OCI-LY3 (cell line): Measurements from ENCODE around the gene NGEF.
A peak's percentile ranks its signal among the peaks of the same experiment; 100 is the strongest.

Experiments used
- H2AFZ ChIP-seq: fragments of 200-600, 300-600 bp; shearing (Covaris generic); 2 replicates; pipeline ENCODE4 v1.6.0; 2014; ENCODE audit warnings: antibody characterized with exemption, low read depth, low read length
- H3K27ac ChIP-seq: fragments of 200-600, 300-600 bp; sonication (generic); 2 replicates; pipeline ENCODE4 v1.5.1; 2014; ENCODE audit warnings: mild to moderate bottlenecking, low read length, moderate library complexity, mixed read lengths
- H3K27me3 ChIP-seq: fragments of 200-600, 300-600 bp; sonication (generic); 2 replicates; pipeline ENCODE4 v1.6.1; 2014; ENCODE audit warnings: low read depth, low read length, mixed read lengths
- H3K36me3 ChIP-seq: fragments of 200-600, 300-600 bp; sonication (generic); replicated peaks from 2 replicates; pipeline ENCODE3; 2014; ENCODE audit warnings: low read depth, low read length, mixed read lengths
- H3K4me1 ChIP-seq: fragments of 300-600, 200-600 bp; sonication (generic); 2 replicates; pipeline ENCODE4 v1.6.1; 2014; ENCODE audit warnings: low read length, mixed read lengths
- H3K4me2 ChIP-seq: fragments of 200-600, 300-600 bp; sonication (generic); 2 replicates; pipeline ENCODE4 v1.6.1; 2014; ENCODE audit warnings: low read length, mixed read lengths
- H3K4me3 ChIP-seq: fragments of 300-600, 200-600 bp; sonication (generic); 2 replicates; pipeline ENCODE4 v1.5.1; 2014; ENCODE audit warnings: antibody characterized with exemption, mild to moderate bottlenecking, low read length, moderate library complexity
- H3K79me2 ChIP-seq: fragments of 300-600, 200-600 bp; shearing (Covaris generic); 2 replicates; pipeline ENCODE4 v1.6.1; 2014; ENCODE audit warnings: mild to moderate bottlenecking, low read length, mixed read lengths
- H3K9ac ChIP-seq: fragments of 300-600, 200-600 bp; shearing (Covaris generic); 2 replicates; pipeline ENCODE4 v1.6.0; 2014; ENCODE audit warnings: mild to moderate bottlenecking, low read length, moderate library complexity
- H3K9me3 ChIP-seq: fragments of 200-600, 300-600 bp; shearing (Covaris generic); 2 replicates; pipeline ENCODE4 v1.6.1; 2014; ENCODE audit warnings: low read length, mixed read lengths; ENCODE audit not compliant: insufficient read depth
- H4K20me1 ChIP-seq: fragments of 200-600, 300-600 bp; sonication (generic); 2 replicates; pipeline ENCODE4 v1.6.1; 2016; ENCODE audit warnings: low read length, mixed read lengths; ENCODE audit not compliant: insufficient read depth
- CTCF ChIP-seq: fragments of 200-600, 300-600 bp; sonication (generic); IDR thresholded peaks from 2 replicates; pipeline ENCODE4 v1.5.1; 2014; ENCODE audit warnings: antibody characterized with exemption, low read length, low read depth
- EZH2phosphoT487 ChIP-seq: fragments of 200-600 bp; shearing (Covaris generic); IDR thresholded peaks from 2 replicates; pipeline ENCODE4 v1.6.1; 2018; ENCODE audit warnings: antibody characterized with exemption, mixed run types, low read depth

The NGEF gene

GRCh38 chr2:232878855-232879617 is 134.0 kb downstream of the NGEF start:
- H3K27ac ChIP-seq = no peak overlapping the region
- H4K20me1 ChIP-seq = no peaks in the 10 kb centered on the region
- H2AFZ ChIP-seq = no peak overlapping the region
- H3K27me3 ChIP-seq = no peaks in the 10 kb centered on the region
- TF ChIP-seq EZH2phosphoT487 = no peak
- TF ChIP-seq CTCF = no peak
- H3K9me3 ChIP-seq = no peaks in the 10 kb centered on the region
- H3K9ac ChIP-seq = no peak overlapping the region
- H3K4me1 ChIP-seq = peaks cover 16% of the 10 kb centered on the region
- H3K79me2 ChIP-seq = no peaks in the 10 kb centered on the region
- H3K36me3 ChIP-seq = no peaks in the 10 kb centered on the region
- H3K4me3 ChIP-seq = no peak overlapping the region
- no peak overlapping the region for H3K4me2 ChIP-seq

- Histone ChIP-seq H2AFZ (no peak overlapping the region), H4K20me1 (no peaks in the 10 kb centered on the region), H3K9me3 (no peaks in the 10 kb centered on the region), H3K36me3 (no peaks in the 10 kb centered on the region), H3K4me1 (peaks cover 16% of the 10 kb centered on the region), H3K4me3 (no peak overlapping the region), H3K27ac (no peak overlapping the region), H3K4me2 (peak overlapping the region; percentile 92; the same call in 1 of the 2 replicates), H3K79me2 (no peaks in the 10 kb centered on the region), H3K9ac (no peak overlapping the region), H3K27me3 (no peaks in the 10 kb centered on the region)
- no peak for TF ChIP-seq EZH2phosphoT487
- TF ChIP-seq CTCF = no peak
Measured at GRCh38 chr2:232877940-232878511, 135.0 kb downstream of the NGEF start.

GRCh38 chr2:232876978-232877441 is 136.0 kb downstream of the NGEF start:
- no peaks in the 10 kb centered on the region for H3K79me2 ChIP-seq
- H3K27ac ChIP-seq = no peak overlapping the region; the same call in 1 of the 2 replicates
- H3K27me3 ChIP-seq = no peaks in the 10 kb centered on the region
- TF ChIP-seq CTCF (no peak), EZH2phosphoT487 (no peak)
- peak overlapping the region; percentile 92 for H3K4me2 ChIP-seq
- no peaks in the 10 kb centered on the region for H3K9me3 ChIP-seq
- H2AFZ ChIP-seq = peak overlapping the region; percentile 19; the same call in 1 of the 2 replicates
- H4K20me1 ChIP-seq = no peaks in the 10 kb centered on the region
- H3K36me3 ChIP-seq = no peaks in the 10 kb centered on the region
- H3K4me1 ChIP-seq = peaks cover 16% of the 10 kb centered on the region
- H3K4me3 ChIP-seq = peak overlapping the region; percentile 97
- H3K9ac ChIP-seq = peak overlapping the region; percentile 71

GRCh38 chr2:232876161-232876977 is 136.7 kb downstream of the NGEF start:
- H3K36me3 ChIP-seq = no peaks in the 10 kb centered on the region
- H3K4me1 ChIP-seq = peaks cover 16% of the 10 kb centered on the region
- H2AFZ ChIP-seq = peak overlapping the region; percentile 19; the same call in 1 of the 2 replicates
- peak overlapping the region; percentile 97 for H3K4me3 ChIP-seq
- no peaks in the 10 kb centered on the region for H4K20me1 ChIP-seq
- no peak overlapping the region; the same call in 1 of the 2 replicates for H3K27ac ChIP-seq
- H3K9ac ChIP-seq = peak overlapping the region; percentile 71
- no peaks in the 10 kb centered on the region for H3K9me3 ChIP-seq
- TF ChIP-seq EZH2phosphoT487 = no peak
- peak; percentile 10; the same call in 1 of the 2 replicates for TF ChIP-seq CTCF
- H3K4me2 ChIP-seq = peak overlapping the region; percentile 92
- H3K27me3 ChIP-seq = no peaks in the 10 kb centered on the region
- no peaks in the 10 kb centered on the region for H3K79me2 ChIP-seq
